ENCODE data around the gene NT5DC3. TPM values are rescaled to one million over a fixed set of nuclear protein-coding genes. Genes with fewer than 3 reads are reported as not detected.

NT5DC3 gene
- total and polyA plus RNA-seq, 2 of the 13 experiments (the other 11 are each of a cell fraction or from before 2014, with no cell fraction given) = 3.2 to 6.6 TPM

DNA sequence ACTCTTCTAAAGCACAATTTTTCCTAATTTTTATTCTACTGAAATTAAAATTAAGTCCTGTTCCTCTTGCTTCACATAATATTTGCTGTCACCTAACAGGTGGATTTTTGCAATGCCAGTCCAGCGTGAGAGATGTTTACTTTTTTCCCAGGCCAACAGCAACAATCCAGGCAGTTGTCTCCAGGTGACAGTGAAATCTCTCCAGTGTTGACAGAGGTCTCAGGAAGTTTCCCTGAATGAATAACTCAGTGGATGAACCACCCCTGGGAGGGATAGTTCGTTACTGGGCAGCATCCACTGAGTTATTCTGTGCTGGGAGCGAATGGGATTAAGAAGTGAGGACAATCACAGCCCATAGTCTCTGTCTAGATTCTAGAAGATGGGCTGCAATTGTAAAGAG lies 7.1 kb upstream of the NT5DC3 start (continued):
- peak; percentile 24; the same call in 1 of the 2 replicates for TF ChIP-seq HMGXB3 (CRISPR knock-in tag; IDR thresholded peaks at IDR 0.05; ENCODE audit: borderline replicate concordance)

DNA sequence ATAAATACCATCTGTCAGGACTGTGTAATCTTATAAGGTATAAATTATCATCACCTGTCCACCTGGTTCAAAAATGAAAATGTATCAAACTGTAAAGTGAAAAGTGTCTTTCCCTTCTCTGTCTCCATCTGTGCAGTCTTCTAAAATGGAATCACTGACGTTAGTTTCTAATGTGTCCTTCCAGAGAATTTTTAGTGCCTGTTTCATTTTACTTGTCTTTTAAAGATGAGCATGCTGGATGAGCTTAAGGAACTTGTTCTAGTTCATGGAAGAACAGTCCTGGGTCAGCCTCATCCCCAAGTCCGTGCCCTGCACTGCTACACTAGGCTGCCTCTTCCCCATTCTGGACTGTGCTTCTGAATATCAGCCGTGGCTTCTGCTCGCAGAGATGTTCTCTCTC lies 5.4 kb upstream of the NT5DC3 start:
- Histone ChIP-seq H3K79me2 (ENCODE audit: insufficient read depth, low read length) (no peaks in the 10 kb centered on the region), H3K4me2 (ENCODE audit: low read depth, low read length) (no peak overlapping the region), H3K9me3 (ENCODE audit: low read length) (no peaks in the 10 kb centered on the region), H3K9ac (ENCODE audit: insufficient read depth, low read depth, low read length) (no peak overlapping the region), H3K27me3 (ENCODE audit: control insufficient read depth in 1 of 2, insufficient read depth in 2 of 2, low read length in 2 of 2) (peaks cover 0 to 3% of the 10 kb centered on the region in 2 experiments; a peak in 1 of 5 replicates), H4K20me1 (ENCODE audit: insufficient read depth, low read length) (no peaks in the 10 kb centered on the region), H3K27ac (ENCODE audit: extremely low read length, insufficient read depth, low read length) (no peak overlapping the region), H3K4me1 (ENCODE audit: insufficient read depth, low read length) (peaks cover 37% of the 10 kb centered on the region), H3K4me3 (replicated peaks in 1 of 3; ENCODE audit: insufficient read depth in 1 of 3, low read depth in 2 of 3, low read length in 3 of 3) (no peak overlapping the region), H2AFZ (ENCODE audit: low read length) (no peak overlapping the region), H3K36me3 (replicated peaks in 1 of 2; ENCODE audit: control insufficient read depth in 1 of 2, insufficient read depth in 2 of 2, low read length in 2 of 2) (no peaks in the 10 kb centered on the region)
- ChIA-PET CTCF (ENCODE audit: low intra/inter-chr PET ratio, low total read pairs) (no interaction called here), POLR2A (no interaction called here)
- no TSS peak for BruUV-seq (replicated peaks)
- FAIRE-seq = no peak
- ATAC-seq = no peak
- no peak for DNase-seq (ENCODE audit: low spot score)
- intact Hi-C loops (cut with micrococcal nuclease; ENCODE audit: unreplicated experiment) (no loop called here), in situ Hi-C loops (cut with HindIII; ENCODE audit: extremely low pct_ligation_motif_present, low pct_unique_long_range_greater_than_20kb) (no loop called here)
- WGBS (ENCODE audit: low lambda C conversion rate) = 16% methylated on average over 4 of the region's 4 CpGs
- TF ChIP-seq ZNF772 (CRISPR knock-in tag; IDR thresholded peaks at IDR 0.05) (no peak), MXD4 (CRISPR knock-in tag; IDR thresholded peaks at IDR 0.05) (no peak), ZNF678 (CRISPR knock-in tag; IDR thresholded peaks at IDR 0.05) (no peak), IKZF4 (CRISPR knock-in tag; IDR thresholded peaks at IDR 0.05; ENCODE audit: borderline replicate concordance, low read depth, not compliant biosample characterization) (no peak), PBX3 (CRISPR knock-in tag; IDR thresholded peaks at IDR 0.05; ENCODE audit: borderline replicate concordance) (no peak), ZNF414 (CRISPR knock-in tag; IDR thresholded peaks at IDR 0.05) (no peak), PLRG1 (conservative IDR thresholded peaks at IDR 0.05) (no peak), HCFC1 (IDR thresholded peaks at IDR 0.05; ENCODE audit: low read depth, low read length) (no peak), HOMEZ (CRISPR knock-in tag; IDR thresholded peaks at IDR 0.05; ENCODE audit: low read depth) (no peak)
- TF ChIP-seq, protein P1, sequence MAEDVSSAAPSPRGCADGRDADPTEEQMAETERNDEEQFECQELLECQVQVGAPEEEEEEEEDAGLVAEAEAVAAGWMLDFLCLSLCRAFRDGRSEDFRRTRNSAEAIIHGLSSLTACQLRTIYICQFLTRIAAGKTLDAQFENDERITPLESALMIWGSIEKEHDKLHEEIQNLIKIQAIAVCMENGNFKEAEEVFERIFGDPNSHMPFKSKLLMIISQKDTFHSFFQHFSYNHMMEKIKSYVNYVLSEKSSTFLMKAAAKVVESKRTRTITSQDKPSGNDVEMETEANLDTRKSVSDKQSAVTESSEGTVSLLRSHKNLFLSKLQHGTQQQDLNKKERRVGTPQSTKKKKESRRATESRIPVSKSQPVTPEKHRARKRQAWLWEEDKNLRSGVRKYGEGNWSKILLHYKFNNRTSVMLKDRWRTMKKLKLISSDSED (CRISPR knock-in tag; IDR thresholded peaks at IDR 0.05) = no peak
- TF ChIP-seq, protein P2, sequence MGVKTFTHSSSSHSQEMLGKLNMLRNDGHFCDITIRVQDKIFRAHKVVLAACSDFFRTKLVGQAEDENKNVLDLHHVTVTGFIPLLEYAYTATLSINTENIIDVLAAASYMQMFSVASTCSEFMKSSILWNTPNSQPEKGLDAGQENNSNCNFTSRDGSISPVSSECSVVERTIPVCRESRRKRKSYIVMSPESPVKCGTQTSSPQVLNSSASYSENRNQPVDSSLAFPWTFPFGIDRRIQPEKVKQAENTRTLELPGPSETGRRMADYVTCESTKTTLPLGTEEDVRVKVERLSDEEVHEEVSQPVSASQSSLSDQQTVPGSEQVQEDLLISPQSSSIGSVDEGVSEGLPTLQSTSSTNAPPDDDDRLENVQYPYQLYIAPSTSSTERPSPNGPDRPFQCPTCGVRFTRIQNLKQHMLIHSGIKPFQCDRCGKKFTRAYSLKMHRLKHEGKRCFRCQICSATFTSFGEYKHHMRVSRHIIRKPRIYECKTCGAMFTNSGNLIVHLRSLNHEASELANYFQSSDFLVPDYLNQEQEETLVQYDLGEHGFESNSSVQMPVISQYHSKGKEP (CRISPR knock-in tag; IDR thresholded peaks at IDR 0.05) = no peak

Measured in HepG2 (cell line).